ENCODE measurements around the gene CCNY. TPM values are rescaled to one million over a fixed set of nuclear protein-coding genes. Genes with fewer than 3 reads are reported as not detected.

Gene CCNY
- total RNA-seq, 1 experiment from 2014 or later: 62.2 TPM

- no TSS peak for BruUV-seq (replicated peaks)
- no peaks in the 10 kb centered on the region for H3K9me2 ChIP-seq (ENCODE audit: insufficient read depth)
- no peak overlapping the region for H3K27ac ChIP-seq (ENCODE audit: low read depth, low read length)
- no peak overlapping the region for H2AFZ ChIP-seq (ENCODE audit: low read depth, low read length, poor library complexity, severe bottlenecking)
- peaks cover 82% of the 10 kb centered on the region for H3K79me2 ChIP-seq (ENCODE audit: insufficient read depth, low read length)
- H3K9me3 ChIP-seq (ENCODE audit: control insufficient read depth in 1 of 2, insufficient read depth in 1 of 2, low read depth in 1 of 2, low read length in 2 of 2): peaks cover 7 to 11% of the 10 kb centered on the region in 2 experiments; a peak in 3 of 4 replicates
- H3K4me3 ChIP-seq (replicated peaks in 1 of 2; ENCODE audit: low read depth in 1 of 2, low read length in 2 of 2): no peak overlapping the region
- RAD21 ChIA-PET (ENCODE audit: low non-redundant PET in 1 of 2, low total read pairs in 2 of 2, uncharacterized antibody in 2 of 2, unreplicated experiment in 2 of 2): no interaction called here
- DNase-seq (ENCODE audit: low read depth, low spot score) (no peak), ATAC-seq (no peak)
- intact Hi-C loops (cut with micrococcal nuclease): no loop called here
- POLR2A ChIA-PET: no interaction called here
- no peak for TF ChIP-seq SP1 (IDR thresholded peaks at IDR 0.05; ENCODE audit: low read depth)
- no peak for TF ChIP-seq SIN3A (IDR thresholded peaks at IDR 0.05; ENCODE audit: low read depth)
- TF ChIP-seq MAX (IDR thresholded peaks at IDR 0.05): no peak
- TF ChIP-seq CTCF (IDR thresholded peaks at IDR 0.05 in 2 of 3, conservative IDR thresholded peaks at IDR 0.05 in 1 of 3; ENCODE audit: borderline replicate concordance in 1 of 3, insufficient read depth in 1 of 3, low read depth in 2 of 3, low read length in 2 of 3): no peak
- TF ChIP-seq RAD21 (IDR thresholded peaks at IDR 0.05; ENCODE audit: low read depth): no peak
- TF ChIP-seq YY1 (IDR thresholded peaks at IDR 0.05; ENCODE audit: extremely low read depth, insufficient replicate concordance, low read depth, low read length): no peak
- no peak for TF ChIP-seq ATF3 (IDR thresholded peaks at IDR 0.05)
- no peak for TF ChIP-seq TCF7L2 (IDR thresholded peaks at IDR 0.05; ENCODE audit: borderline replicate concordance, extremely low read depth, insufficient read depth, insufficient read length)
- TF ChIP-seq, protein P1, sequence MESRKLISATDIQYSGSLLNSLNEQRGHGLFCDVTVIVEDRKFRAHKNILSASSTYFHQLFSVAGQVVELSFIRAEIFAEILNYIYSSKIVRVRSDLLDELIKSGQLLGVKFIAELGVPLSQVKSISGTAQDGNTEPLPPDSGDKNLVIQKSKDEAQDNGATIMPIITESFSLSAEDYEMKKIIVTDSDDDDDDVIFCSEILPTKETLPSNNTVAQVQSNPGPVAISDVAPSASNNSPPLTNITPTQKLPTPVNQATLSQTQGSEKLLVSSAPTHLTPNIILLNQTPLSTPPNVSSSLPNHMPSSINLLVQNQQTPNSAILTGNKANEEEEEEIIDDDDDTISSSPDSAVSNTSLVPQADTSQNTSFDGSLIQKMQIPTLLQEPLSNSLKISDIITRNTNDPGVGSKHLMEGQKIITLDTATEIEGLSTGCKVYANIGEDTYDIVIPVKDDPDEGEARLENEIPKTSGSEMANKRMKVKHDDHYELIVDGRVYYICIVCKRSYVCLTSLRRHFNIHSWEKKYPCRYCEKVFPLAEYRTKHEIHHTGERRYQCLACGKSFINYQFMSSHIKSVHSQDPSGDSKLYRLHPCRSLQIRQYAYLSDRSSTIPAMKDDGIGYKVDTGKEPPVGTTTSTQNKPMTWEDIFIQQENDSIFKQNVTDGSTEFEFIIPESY (IDR thresholded peaks at IDR 0.05; ENCODE audit: extremely low read depth, insufficient replicate concordance, low read length): no peak
- no peak overlapping the region for H3K4me2 ChIP-seq (ENCODE audit: low read length)
- H3K27me3 ChIP-seq (ENCODE audit: insufficient read depth, low read length): no peaks in the 10 kb centered on the region
- 0 out of 4 replicates have a peak, but pooled peaks cover 0 to 2% of the 10 kb centered on the region in 2 experiments for H3K4me1 ChIP-seq (ENCODE audit: control insufficient read depth in 1 of 2, insufficient read depth in 2 of 2, low read length in 2 of 2)
- no peaks in the 10 kb centered on the region for H4K20me1 ChIP-seq (ENCODE audit: insufficient read depth)
- H3K9ac ChIP-seq (ENCODE audit: low read length): no peak overlapping the region
- no peaks in the 10 kb centered on the region for H3K36me3 ChIP-seq (ENCODE audit: control insufficient read depth in 1 of 2, insufficient read depth in 2 of 2, low read length in 2 of 2)
- CTCF ChIA-PET: no interaction called here
Observed at GRCh38 chr10:35438718-35439571, 102.6 kb downstream of the CCNY start.

All from HCT116 (cell line).